ENCODE results near the gene TERT.

- TF ChIP-seq, protein P1, sequence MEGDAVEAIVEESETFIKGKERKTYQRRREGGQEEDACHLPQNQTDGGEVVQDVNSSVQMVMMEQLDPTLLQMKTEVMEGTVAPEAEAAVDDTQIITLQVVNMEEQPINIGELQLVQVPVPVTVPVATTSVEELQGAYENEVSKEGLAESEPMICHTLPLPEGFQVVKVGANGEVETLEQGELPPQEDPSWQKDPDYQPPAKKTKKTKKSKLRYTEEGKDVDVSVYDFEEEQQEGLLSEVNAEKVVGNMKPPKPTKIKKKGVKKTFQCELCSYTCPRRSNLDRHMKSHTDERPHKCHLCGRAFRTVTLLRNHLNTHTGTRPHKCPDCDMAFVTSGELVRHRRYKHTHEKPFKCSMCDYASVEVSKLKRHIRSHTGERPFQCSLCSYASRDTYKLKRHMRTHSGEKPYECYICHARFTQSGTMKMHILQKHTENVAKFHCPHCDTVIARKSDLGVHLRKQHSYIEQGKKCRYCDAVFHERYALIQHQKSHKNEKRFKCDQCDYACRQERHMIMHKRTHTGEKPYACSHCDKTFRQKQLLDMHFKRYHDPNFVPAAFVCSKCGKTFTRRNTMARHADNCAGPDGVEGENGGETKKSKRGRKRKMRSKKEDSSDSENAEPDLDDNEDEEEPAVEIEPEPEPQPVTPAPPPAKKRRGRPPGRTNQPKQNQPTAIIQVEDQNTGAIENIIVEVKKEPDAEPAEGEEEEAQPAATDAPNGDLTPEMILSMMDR (conservative IDR thresholded peaks at IDR 0.05; ENCODE audit: low read depth, low read length) = no peak
- no peak for TF ChIP-seq FOS (IDR thresholded peaks at IDR 0.05; ENCODE audit: low read depth, low read length)
- TF ChIP-seq POLR2A (IDR thresholded peaks at IDR 0.05; ENCODE audit: low read depth, low read length) = no peak
- TF ChIP-seq ELK1 (IDR thresholded peaks at IDR 0.05; ENCODE audit: borderline replicate concordance, low read depth, low read length) = no peak
- no peak for TF ChIP-seq MAFK (IDR thresholded peaks at IDR 0.05; ENCODE audit: low read depth, low read length)
- no peak for TF ChIP-seq RFX5 (IDR thresholded peaks at IDR 0.05; ENCODE audit: low read depth, low read length)
- TF ChIP-seq CEBPB (IDR thresholded peaks at IDR 0.05; ENCODE audit: low read depth, low read length) = no peak
- TF ChIP-seq BHLHE40 (IDR thresholded peaks at IDR 0.05; ENCODE audit: low read depth, low read length) = no peak
- TF ChIP-seq RAD21 (IDR thresholded peaks at IDR 0.05; ENCODE audit: low read length) = no peak
Observed at GRCh38 chr5:1333986-1334385, 39.1 kb upstream of the TERT start.
